IPS-18c (cell line): ENCODE data around the gene FANCG.

Experiments
- H3K4me3 ChIP-seq: 2 replicates; pipeline ENCODE4 v1.7.0; 2013; ENCODE audit warnings: low read depth, mild to moderate bottlenecking, low read length, moderate library complexity; ENCODE audit not compliant: insufficient read depth
- H3K9me3 ChIP-seq: one replicate; pipeline ENCODE4 v1.6.1; 2013; ENCODE audit warnings: mild to moderate bottlenecking, low read length, moderate library complexity; ENCODE audit not compliant: control insufficient read depth, insufficient read depth

FANCG gene

DNA sequence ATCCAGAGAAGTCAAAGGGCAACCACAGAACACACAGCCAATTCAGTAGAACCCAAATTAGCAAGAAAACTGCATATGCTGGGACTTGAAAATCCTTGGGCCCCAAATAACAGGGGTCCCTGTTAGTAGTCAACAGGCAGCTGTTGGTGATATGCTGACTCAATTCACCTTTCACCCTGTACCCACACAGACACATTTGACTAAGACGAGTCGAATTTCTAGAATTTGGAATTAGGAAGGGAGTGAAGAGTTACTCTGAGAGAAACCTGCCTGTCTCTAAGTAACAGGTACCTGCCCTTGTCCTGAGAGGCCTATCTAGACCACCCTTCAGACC is 6.5 kb downstream of the FANCG start:
- no peaks in the 10 kb centered on the region for H3K9me3 ChIP-seq
- H3K4me3 ChIP-seq = no peak overlapping the region; the same call in 1 of the 2 replicates

GRCh38 chr9:35072461-35073278 is 7.1 kb downstream of the FANCG start, which contains the start of gene VCP:
Gene VCP, minus strand, starts transcription at chr9:35072625. Its CDS starts 272 bp downstream, at chr9:35072353.
- peak within 1 kb of the TSS; percentile 98 for H3K4me3 ChIP-seq
- H3K9me3 ChIP-seq = no peaks in the 10 kb centered on the region

- Histone ChIP-seq H3K9me3 (no peaks in the 10 kb centered on the region), H3K4me3 (peak overlapping the region; percentile 98)
These were observed 7.8 kb downstream of the FANCG start for GRCh38 chr9:35071814-35072460.

- Histone ChIP-seq H3K4me3 (peak overlapping the region; percentile 98), H3K9me3 (no peaks in the 10 kb centered on the region)
These were observed 8.6 kb downstream of the FANCG start for GRCh38 chr9:35070823-35071813.

DNA sequence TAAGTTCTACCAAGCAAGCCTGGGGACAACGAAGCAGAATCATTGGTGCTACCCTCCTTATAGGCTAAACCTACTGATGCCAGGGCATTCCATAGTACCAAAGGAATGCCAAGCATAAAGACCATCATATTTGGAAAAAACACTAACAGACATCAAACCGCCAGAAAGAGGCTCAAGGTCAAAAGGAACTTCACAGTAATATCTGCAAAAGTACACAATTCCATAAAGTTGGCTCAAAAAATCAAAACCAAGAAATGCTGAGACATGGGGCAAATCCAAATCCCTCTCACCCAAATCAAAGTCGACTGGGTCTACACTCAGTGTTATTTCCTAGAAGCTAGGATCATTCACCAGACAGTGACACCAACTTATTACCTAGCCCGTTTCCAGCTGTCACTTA is 10.7 kb downstream of the FANCG start:
- Histone ChIP-seq H3K4me3 (no peak overlapping the region), H3K9me3 (no peaks in the 10 kb centered on the region)

DNA sequence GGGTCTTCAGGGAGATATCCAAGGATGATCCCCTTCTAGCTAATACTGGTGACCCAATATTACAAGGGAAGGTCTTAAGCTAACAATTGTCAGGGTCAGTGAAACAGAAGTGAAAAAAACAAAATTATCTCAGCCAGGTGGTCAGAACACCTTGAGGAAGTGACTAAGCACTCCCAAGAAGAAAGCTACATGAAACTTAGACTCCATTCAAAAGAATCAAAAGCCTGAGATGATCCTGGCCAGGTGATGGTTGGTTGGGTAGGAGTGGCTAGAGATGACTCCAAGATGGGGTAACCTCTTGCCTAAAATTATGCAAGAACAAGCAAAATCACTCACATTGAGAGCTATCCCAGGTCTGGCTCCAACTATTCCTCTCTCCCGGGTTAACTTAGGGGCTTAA is 12.7 kb downstream of the FANCG start:
- Histone ChIP-seq H3K4me3 (no peak overlapping the region), H3K9me3 (no peaks in the 10 kb centered on the region)

GRCh38 chr9:35060548-35061207 is 19.1 kb downstream of the FANCG start:
- Histone ChIP-seq H3K9me3 (no peaks in the 10 kb centered on the region), H3K4me3 (no peak overlapping the region)

DNA sequence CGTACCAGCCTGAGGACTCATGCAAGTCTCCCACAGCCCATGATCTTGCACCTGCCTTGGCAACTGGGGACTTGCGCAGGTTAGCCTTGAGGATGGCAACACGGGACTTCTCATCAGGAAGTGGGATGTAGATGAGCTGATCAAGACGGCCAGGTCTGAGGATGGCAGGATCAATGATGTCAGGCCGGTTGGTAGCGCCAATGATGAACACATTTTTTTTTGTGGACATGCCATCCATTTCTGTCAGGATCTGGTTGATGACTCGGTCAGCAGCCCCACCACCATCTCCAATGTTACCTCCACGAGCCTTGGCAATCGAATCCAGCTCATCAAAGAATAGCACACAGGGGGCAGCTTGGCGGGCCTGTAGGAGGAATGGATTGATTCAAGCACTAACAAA is 20.3 kb downstream of the FANCG start:
- no peak overlapping the region for H3K4me3 ChIP-seq
- H3K9me3 ChIP-seq = no peaks in the 10 kb centered on the region

DNA sequence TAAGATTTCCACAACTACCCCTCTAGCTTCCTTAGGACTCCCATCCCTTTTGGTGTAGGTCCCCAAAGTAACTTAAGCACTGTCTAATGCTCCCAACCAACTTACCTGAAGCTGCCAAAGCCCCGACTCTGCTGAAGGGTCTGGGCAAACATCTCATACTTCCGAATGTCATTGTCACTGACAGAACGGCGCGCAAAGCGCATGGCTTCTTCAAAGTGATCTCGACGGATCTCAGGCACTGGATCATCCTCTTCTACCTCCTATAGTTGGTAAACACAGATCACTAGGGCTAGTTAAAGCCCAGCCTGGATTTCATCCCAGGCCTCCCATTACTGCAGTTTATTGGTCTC is 22.5 kb downstream of the FANCG start:
- no peaks in the 10 kb centered on the region for H3K9me3 ChIP-seq

GRCh38 chr9:35056571-35057270 is 23.0 kb downstream of the FANCG start:
- H3K4me3 ChIP-seq = no peak overlapping the region
- no peaks in the 10 kb centered on the region for H3K9me3 ChIP-seq

More for the DNA sequence above, 22.5 kb downstream of the FANCG start:
- H3K4me3 ChIP-seq = no peak overlapping the region

GRCh38 chr9:35054871-35055644 is 24.7 kb downstream of the FANCG start:
- H3K4me3 ChIP-seq = no peak overlapping the region
- H3K9me3 ChIP-seq = no peaks in the 10 kb centered on the region

DNA sequence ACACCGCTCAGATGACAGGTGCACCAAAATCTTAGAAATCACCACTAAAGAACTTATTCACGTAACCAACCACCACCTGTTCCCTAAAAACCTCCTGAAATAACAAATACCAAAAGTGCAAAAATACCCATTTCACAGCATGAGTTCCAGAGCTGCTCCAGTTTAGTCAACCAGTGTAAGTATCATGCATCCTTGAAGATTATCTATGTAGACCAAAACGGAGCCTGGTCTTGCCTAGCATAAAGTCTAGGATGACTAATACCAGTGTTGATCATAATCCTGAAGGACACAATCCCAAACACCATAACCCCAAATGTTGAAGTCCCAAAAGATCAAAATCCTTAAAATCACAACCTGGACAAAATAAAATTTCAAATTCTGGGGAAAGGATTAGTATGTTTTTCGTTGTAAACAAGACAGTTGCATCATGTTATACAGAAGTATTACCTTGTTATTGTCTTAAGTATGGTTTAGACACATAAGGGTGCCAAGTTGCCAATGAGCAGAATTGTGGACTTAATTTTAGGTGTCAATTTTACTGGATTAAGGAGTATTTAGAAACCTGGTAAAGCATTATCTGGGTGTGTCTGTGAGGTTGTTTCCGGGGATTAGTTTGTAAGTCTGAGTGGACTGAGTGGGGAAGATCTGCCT is 25.4 kb downstream of the FANCG start:
- H3K4me3 ChIP-seq = no peak overlapping the region

DNA sequence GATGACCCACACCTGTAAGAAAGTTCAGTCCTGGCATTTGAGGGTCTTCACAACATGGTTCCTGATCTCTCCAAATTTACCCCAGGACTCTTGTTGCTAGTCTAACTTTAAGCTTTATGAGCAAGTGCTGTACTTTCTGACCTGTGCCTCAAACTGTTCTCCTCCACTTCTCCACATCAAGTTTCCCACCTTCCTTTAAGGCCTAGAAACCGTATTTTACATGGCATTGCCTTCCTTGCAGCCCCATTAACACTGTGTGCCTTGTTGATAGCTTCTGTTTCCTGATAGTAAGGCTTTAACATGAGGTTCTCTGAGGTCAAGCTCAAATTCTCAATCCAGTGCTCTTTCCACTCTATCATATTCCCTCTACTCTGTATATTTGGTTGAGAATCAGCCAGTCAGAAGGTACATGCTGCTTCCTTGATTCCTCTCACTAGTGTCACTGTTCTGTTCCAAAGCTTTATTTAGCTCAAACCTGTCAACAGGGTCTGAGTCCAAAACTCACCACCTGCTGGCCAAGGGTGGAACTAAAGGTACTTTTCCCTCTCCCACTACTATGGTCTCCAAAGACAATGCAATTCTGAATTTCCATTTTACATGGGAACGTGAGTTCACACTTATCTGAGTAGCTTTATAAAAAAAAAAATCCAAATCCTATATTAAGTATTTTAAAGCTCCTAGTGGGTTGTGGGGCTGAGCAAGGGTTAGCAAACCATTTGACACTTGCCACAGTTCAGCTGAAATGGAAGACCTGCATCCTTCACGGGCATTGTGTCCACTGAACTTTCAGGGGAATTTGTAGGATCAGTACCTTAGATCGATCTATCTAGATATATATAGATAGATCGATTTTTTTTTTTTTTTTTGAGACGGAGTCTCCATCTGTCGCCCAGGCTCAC is 28.4 kb downstream of the FANCG start:
- H3K9me3 ChIP-seq = no peaks in the 10 kb centered on the region
- no peak overlapping the region for H3K4me3 ChIP-seq

More for the DNA sequence above, 25.4 kb downstream of the FANCG start:
- no peaks in the 10 kb centered on the region for H3K9me3 ChIP-seq

- Histone ChIP-seq H3K9me3 (no peaks in the 10 kb centered on the region), H3K4me3 (no peak overlapping the region)
These were observed 31.2 kb downstream of the FANCG start for GRCh38 chr9:35048511-35048910.

DNA sequence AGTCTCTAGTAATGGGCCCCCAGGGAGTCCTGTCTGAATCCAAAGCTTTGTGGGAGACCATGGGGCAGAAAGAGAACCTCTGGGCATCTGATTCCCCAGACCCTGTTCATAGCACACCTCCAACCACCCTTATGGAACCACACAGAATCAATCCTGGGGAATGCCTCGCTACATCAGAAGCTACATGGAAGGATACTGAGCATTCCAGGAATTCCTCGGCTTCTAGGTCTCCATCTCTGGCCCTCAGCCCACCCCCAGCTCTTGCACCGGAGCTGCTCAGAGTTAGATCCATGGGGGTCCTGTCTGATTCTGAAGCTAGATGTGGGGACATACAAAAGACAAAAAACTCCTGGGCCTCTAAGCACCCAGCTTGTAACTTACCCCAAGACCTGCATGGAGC is 35.7 kb downstream of the FANCG start:
- H3K9me3 ChIP-seq = no peaks in the 10 kb centered on the region
- H3K4me3 ChIP-seq = no peak overlapping the region
